ENCODE measurements around the gene CAVIN1.

The CAVIN1 gene

GRCh38 chr17:42362245-42362961 is 60.7 kb downstream of the CAVIN1 start (continued):
- TF ChIP-seq ZNF837 (tag by site-specific recombination; IDR thresholded peaks at IDR 0.05) = no peak
- TF ChIP-seq ZNF549 (tag by site-specific recombination; IDR thresholded peaks at IDR 0.05) = no peak
- TF ChIP-seq ZNF416 (tag by site-specific recombination; IDR thresholded peaks at IDR 0.05) = no peak
- TF ChIP-seq ZNF76 (tag by site-specific recombination; IDR thresholded peaks at IDR 0.05; ENCODE audit: borderline replicate concordance, low read depth) = no peak
- TF ChIP-seq RBAK (tag by site-specific recombination; IDR thresholded peaks at IDR 0.05) = no peak
- no peak for TF ChIP-seq ZBTB26 (tag by site-specific recombination; optimal IDR thresholded peaks at IDR 0.05)
- no peak for TF ChIP-seq ZNF660 (tag by site-specific recombination; IDR thresholded peaks at IDR 0.05)
- TF ChIP-seq ZBTB17 (tag by site-specific recombination; IDR thresholded peaks at IDR 0.05) = no peak
- TF ChIP-seq GLIS1 (tag by site-specific recombination; IDR thresholded peaks at IDR 0.05) = no peak
- TF ChIP-seq HOXD13 (CRISPR knock-in tag; IDR thresholded peaks at IDR 0.05; ENCODE audit: borderline replicate concordance) = no peak
- no peak for TF ChIP-seq ZNF521 (tag by site-specific recombination; IDR thresholded peaks at IDR 0.05)
- no peak for TF ChIP-seq MYNN (tag by site-specific recombination; IDR thresholded peaks at IDR 0.05; ENCODE audit: borderline replicate concordance)
- TF ChIP-seq ZNF830 (tag by site-specific recombination; IDR thresholded peaks at IDR 0.05; ENCODE audit: low read depth) = no peak
- TF ChIP-seq ZNF624 (tag by site-specific recombination; IDR thresholded peaks at IDR 0.05) = no peak
- TF ChIP-seq ZNF629 (tag by site-specific recombination; IDR thresholded peaks at IDR 0.05) = no peak
- TF ChIP-seq ZNF211 (tag by site-specific recombination; IDR thresholded peaks at IDR 0.05; ENCODE audit: low read depth) = no peak
- no peak for TF ChIP-seq BCL11B (tag by site-specific recombination; IDR thresholded peaks at IDR 0.05; ENCODE audit: low read depth)
- no peak for TF ChIP-seq KLF10 (tag by site-specific recombination; IDR thresholded peaks at IDR 0.05)
- no peak for TF ChIP-seq ZNF426 (tag by site-specific recombination; IDR thresholded peaks at IDR 0.05)
- no peak for TF ChIP-seq ZNF133 (tag by site-specific recombination; IDR thresholded peaks at IDR 0.05)
- TF ChIP-seq ZNF2 (tag by site-specific recombination; IDR thresholded peaks at IDR 0.05) = no peak
- 0 out of 2 replicates have a peak, but pooled peaks have one; percentile 5 for TF ChIP-seq GLIS2 (tag by site-specific recombination; IDR thresholded peaks at IDR 0.05)

GRCh38 chr17:42361781-42362186 is 61.3 kb downstream of the CAVIN1 start:
- Histone ChIP-seq H3K9me3 (ENCODE audit: control insufficient read depth, insufficient read depth, low read depth, low read length) (no peaks in the 10 kb centered on the region), H3K4me1 (ENCODE audit: control insufficient read depth, insufficient read depth, low read length) (peaks cover 13% of the 10 kb centered on the region; the same call in 1 of the 2 replicates), H3K27ac (ENCODE audit: extremely low read depth, low read depth, low read length) (no peak overlapping the region), H3K4me3 (ENCODE audit: low read depth, low read length) (no peak overlapping the region), H3K36me3 (ENCODE audit: control insufficient read depth in 2 of 2, insufficient read depth in 1 of 2, low read length in 2 of 2) (no peaks in the 10 kb centered on the region; a peak in 1 of 3 replicates)
- CTCF ChIA-PET = interaction anchor here (0.6 to 1.5 kb wide), 10 partner anchors 12 to 1097 kb away, joined by 3 to 5 read pairs (median 4); no protein-coding TSS in a partner anchor
- TF ChIP-seq ZNF521 (tag by site-specific recombination; IDR thresholded peaks at IDR 0.05) (no peak), ZNF501 (tag by site-specific recombination; IDR thresholded peaks at IDR 0.05) (no peak), ZIC2 (tag by site-specific recombination; IDR thresholded peaks at IDR 0.05) (peak; percentile 32; the same call in 1 of the 2 replicates), ZBTB20 (tag by site-specific recombination; IDR thresholded peaks at IDR 0.05) (0 out of 2 replicates have a peak, but pooled peaks have one; percentile 38), OSR2 (tag by site-specific recombination; IDR thresholded peaks at IDR 0.05) (peak; percentile 75), WT1 (tag by site-specific recombination; IDR thresholded peaks at IDR 0.05) (peak; percentile 81), HIC1 (tag by site-specific recombination; IDR thresholded peaks at IDR 0.05) (0 out of 2 replicates have a peak, but pooled peaks have one; percentile 24), GLIS2 (tag by site-specific recombination; IDR thresholded peaks at IDR 0.05) (0 out of 2 replicates have a peak, but pooled peaks have one; percentile 6), YY1 (tag by site-specific recombination; IDR thresholded peaks at IDR 0.05) (no peak), TRIM28 (IDR thresholded peaks at IDR 0.05; ENCODE audit: borderline replicate concordance, low read length) (0 out of 2 replicates have a peak, but pooled peaks have one; percentile 40), SP7 (tag by site-specific recombination; IDR thresholded peaks at IDR 0.05) (peak; percentile 64), GLIS1 (tag by site-specific recombination; IDR thresholded peaks at IDR 0.05) (peak; percentile 95), FEZF1 (tag by site-specific recombination; IDR thresholded peaks at IDR 0.05) (peak; percentile 45)
- TF ChIP-seq, protein P1, sequence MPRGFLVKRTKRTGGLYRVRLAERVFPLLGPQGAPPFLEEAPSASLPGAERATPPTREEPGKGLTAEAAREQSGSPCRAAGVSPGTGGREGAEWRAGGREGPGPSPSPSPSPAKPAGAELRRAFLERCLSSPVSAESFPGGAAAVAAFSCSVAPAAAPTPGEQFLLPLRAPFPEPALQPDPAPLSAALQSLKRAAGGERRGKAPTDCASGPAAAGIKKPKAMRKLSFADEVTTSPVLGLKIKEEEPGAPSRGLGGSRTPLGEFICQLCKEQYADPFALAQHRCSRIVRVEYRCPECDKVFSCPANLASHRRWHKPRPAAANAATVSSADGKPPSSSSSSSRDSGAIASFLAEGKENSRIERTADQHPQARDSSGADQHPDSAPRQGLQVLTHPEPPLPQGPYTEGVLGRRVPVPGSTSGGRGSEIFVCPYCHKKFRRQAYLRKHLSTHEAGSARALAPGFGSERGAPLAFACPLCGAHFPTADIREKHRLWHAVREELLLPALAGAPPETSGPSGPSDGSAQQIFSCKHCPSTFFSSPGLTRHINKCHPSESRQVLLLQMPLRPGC (tag by site-specific recombination; IDR thresholded peaks at IDR 0.05) = no peak
- POLR2A ChIA-PET = interaction anchor here (0.5 to 1.3 kb wide), 4 partner anchors 15 to 61 kb away, joined by 4 to 8 read pairs (median 6); partner anchors contain the start of gene CAVIN1

Data from HEK293 (cell line).